GM18499 (cell line): ENCODE results near the gene NFILZ.

ENCODE experiments used
- ATAC-seq: cut with Tn5 transposase; IDR thresholded peaks from one replicate; pipeline ENCODE4 v1.9.1; 2021; ENCODE audit warnings: moderate number of reproducible peaks; ENCODE audit not compliant: insufficient read depth, unreplicated experiment

Gene NFILZ

DNA sequence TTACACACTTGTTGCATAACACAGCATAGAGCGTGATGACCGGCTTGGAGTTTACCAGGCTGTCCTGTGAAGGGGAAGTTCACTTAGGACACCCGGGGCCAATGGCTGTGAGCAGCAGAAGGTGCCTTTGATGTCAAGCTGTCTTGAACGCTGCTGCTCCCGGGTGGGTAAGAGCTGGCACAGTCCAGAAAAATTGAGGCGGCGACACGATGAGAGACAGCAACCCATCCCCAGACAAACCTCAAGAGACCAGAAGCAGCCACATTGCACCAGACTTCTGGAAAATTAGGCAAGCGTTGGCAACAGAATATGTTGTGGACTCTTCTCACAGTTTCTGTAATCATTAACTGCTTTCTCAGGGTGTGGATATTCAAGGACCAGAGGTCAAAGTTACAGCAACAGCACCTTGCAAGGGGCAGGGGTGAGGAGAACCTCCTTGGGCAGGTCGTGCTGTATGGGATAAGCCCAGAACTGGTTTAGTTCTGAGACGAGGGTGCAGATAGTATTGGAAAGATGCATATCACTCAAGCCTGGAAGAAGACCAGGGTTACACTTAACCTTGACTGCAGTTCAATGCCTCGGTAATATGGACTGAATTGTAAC is 10.1 kb downstream of the NFILZ start:
- ATAC-seq, result no peak

DNA sequence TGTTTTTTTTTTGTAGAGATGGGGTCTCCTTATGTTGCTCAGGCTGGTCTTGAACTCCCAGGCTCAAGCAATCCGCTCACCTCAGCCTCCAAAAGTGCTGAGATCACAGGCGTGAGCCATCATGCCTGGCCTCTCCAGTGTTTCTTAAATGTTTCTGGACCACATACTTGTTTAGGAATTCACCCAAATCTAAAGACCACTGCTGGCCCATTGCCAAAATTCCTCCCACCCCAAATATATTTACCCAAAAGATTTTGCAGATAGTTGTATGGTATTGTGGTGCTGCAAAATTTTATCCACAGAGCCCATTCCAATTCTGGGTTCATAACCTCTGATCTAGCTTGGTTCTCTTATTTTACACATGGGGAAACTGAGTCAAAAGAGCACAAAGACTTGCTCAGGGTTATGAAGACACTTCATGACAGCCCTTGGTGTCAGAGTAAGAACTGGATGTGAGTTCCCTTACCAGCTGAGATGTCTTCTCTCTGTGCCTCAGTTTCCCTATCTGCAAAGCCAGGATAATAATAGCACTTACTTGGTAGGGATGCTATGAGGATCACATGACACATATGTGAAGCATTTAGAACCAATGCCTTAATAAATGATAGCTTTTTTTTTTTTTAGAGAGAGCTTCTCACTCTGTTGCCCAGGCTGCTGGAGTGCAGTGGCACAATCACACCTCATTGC is 10.9 kb downstream of the NFILZ start:
- no peak for ATAC-seq

DNA sequence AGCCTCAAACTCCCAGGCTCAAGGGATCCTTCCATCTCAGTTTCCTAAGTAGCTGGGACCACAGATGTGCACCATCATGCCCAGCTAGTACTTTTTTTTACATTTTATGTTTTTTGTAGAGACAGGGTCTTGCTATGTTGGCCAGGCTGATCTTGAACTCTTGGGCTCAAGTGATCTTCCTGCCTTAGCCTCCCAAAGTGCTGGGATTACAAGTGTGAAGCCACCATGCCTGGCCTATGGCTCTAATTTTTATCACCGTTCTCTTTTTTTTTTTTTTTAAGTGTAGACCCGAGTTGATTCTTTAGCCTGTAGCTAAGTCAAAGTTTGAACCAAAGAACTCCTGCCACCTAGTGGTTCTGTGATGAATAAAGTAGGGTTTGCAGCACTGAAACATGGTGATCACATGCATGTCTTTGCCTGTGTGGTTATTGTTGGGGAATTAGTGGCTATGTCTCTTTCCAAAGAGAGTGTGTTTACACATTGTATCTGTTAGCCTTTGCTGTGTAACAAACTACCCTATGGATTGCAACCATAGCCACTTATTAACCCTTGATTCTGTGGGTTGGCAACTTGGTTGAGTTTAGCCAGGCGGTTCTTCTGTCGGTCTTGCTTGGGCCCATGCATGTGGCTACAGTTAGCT is 11.6 kb downstream of the NFILZ start:
- ATAC-seq, result no peak

DNA sequence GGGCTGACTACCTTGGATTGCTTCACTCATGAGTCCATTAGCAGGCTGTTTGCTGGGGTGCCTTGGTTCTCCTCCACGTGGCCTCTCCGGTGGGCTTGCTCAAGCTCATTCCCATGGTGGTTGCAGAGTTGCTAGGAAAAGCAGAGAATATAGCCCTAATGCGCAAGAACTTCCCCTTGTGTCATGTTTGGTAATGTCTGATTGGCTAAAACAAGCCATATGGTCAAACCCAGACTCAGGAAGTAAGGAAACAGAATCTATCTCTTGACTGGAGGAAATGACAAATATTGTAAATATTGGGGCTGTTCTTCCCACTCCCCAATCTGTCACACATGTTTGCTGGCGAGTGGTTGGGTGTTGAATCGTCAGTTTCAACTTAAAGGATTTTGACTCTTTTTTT is 12.1 kb downstream of the NFILZ start:
- ATAC-seq, result no peak

DNA sequence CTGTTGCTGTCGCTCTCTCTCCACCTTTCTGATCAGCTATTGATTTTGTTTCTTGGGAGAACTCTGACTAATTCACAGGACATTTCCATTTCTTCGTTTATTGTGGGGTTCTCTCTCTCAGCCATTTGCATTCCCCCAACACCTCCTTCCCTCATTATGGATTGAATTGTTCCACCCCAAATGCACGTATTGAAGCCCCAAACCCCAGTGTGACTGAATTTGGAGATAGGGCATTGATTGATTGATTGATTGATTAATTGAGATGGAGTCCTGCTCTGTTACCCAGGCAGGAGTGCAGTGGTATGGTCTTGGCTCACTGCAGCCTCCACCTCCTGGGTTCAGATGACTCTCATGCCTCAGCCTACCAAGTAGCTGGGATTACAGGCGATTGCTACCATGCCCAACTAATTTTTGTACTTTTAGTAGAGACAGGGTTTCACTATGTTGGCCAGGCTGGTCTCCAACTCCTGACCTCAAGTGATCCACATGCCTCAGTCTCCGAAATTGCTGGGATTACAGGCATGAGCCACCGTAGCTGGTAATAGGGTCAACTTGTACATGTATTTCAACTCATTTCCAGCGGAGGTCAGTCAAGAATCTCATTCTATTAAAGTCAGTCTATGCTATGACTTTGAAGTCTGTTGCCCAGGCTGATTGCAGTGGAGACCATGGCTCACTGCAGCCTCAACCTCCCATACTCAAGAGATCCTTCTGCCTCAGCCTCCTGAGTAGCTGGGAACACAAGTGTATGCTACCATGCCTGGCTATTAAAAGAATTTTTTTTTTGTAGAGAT is 13.6 kb downstream of the NFILZ start:
- ATAC-seq, result no peak

DNA sequence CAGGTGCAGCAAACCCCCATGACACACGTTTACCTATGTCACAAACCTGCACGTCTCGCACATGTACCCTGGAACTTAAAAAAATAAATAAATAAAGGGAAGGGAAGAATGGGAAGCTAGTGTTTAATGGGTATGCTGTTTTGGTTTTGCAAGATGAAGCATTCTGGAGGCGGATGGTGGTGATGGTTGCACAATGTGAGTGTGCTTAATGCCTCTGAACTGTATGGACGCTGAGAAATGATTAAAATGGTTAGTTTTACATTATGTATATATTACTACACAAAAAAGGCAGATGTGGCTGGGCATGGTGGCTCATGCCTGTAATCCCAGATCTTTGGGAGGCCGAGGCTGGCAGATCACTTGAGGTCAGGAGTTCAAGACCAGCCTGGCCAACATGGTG is 17.8 kb downstream of the NFILZ start:
- no peak for ATAC-seq

DNA sequence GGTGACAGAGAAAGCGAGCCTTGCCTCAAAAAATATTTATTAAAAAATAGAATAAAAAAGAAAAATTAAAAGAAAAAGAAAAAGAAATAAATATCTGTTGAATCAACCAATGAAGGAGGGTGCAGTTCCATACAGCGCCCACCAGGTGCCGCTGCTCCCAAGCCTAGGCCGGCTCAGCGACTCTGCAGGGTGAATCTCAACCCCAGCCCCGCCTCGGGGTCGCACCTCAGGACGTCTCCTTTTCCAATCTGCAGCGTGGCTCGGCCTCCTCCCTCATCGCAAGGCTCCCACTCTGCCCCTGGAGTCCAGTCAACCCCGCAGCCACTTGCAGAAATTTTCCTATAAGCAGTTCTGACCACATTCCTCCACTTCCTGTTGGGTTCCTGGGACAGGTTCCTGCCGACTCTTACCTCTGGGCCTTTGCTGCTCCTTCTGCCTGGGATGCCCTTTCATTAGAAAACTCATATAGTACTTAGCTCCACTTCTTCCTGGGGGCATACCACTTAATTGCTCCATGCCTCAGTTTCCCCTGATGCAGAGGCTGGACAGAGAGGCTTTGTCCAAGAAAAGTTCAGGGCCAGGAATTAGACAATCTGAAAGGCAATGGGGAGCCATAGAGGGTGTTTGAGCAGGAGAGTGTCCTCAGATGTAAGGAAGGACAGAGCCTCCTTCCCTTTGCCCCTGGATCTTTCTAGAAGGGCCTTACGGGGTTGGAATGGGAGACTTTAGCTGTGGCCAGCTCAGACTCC is 24.3 kb downstream of the NFILZ start:
- ATAC-seq, result no peak

DNA sequence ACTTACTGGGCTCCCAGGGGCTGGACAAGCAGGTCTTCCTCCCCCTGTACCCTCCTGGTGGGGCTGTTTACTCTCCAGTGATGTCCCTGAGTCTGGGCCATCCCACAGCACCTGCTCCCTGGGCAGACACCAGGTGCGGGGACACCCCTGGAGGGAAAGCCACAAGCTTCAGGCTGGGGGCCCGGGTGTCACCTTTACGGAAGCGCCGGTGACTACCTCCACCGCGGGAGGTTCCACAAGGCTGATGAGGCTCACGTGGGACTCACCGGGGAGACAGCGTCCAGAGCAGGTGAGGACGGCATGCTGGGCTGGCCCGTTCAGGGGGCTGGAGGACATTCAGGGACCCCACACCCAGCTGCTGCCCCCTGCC is 24.9 kb downstream of the NFILZ start:
- no peak for ATAC-seq

DNA sequence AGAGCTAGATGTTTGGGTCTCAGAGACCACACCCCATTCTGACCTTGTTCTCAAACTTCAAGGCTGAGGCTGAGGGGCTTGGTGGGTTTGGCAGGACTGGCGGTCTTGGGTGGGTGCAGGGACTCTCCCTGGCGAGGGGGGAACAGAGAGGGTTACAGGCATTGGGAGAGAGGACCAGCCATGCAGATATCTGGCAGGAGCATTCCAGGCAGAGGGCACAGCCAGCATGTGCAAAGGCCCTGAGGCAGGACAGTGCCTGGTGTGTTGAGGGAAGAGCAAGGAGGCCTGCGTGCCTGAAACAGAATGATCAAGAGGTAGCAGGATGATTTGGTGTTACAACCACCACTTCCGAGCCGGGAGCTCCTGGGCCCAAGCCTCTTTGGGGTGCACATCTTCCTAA is 27.4 kb downstream of the NFILZ start:
- ATAC-seq, result no peak

DNA sequence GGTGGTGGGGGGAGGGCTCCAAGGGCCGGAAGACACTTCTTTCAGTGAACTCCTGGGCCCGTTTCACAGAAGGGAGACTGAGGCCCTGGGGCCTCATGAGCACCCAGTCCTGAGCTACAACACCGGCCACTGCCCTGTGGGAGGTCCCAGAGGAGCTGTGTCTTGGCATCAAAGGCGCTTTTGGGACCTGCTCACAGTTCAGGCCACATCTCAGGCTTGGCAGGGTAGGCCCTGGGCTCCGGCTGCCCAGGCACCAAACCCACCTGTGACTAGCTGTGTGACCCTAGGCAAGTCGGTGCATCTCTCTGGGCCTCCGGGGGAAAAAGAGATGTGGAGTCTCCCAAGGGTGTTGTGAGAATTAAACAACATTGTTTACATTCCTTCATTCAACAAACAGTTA is 29.5 kb downstream of the NFILZ start:
- ATAC-seq, result no peak

DNA sequence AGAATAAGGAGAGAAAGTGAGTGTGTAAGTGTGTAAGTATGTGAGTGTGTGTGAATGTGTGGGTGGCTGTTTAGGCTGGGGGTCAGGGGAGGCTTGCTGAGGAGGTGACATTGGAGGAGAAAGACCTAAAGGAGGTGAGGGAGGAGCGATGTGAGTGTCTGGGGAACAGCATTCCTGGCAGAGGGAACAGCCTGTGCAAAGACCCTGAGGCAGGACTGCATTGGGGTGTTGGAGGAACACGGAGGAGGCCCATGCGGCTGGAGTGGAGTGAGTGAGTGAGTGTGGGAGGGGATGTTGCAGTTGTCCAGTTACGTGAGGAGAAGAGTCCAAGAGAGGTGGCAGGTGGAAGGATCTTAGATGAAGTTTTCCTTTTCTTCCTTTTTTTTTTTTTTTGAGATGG is 31.8 kb downstream of the NFILZ start:
- no peak for ATAC-seq

DNA sequence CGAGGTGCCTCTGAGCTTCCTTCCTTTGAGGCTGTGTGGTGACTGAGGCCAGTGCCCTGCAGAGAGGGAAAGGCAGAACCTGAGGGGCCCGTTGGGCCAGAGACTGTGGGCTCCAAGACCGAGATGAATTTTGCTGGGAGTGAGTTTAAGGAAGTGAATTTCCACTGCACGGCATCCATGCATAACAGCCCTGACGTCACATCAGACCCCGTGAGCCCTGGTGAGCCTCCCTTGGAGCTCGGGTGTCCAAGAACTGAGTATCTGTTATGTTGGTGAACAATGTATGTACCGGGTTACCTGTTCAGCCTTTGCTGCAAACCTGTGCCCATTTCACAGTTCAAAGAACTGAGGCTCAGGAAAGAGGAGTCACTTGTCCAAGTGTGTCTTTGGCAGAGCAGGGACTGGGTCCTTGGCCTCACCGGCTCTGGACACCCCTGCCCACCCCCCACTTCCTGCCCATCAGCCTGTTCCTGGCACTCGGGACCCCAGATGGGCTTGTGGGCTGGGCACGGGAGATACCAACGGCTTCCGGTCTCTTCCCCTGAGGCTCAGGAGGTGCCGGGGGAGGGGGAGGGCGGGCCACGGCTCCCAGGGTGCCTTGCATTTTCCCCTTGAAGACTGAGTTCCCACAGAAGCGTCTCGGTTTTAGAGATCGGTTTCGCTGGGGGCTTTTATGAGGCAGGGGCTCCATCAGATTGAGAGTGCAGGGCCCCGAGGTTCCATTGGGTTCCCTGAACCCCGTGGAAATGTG is 33.7 kb downstream of the NFILZ start:
- no peak for ATAC-seq

DNA sequence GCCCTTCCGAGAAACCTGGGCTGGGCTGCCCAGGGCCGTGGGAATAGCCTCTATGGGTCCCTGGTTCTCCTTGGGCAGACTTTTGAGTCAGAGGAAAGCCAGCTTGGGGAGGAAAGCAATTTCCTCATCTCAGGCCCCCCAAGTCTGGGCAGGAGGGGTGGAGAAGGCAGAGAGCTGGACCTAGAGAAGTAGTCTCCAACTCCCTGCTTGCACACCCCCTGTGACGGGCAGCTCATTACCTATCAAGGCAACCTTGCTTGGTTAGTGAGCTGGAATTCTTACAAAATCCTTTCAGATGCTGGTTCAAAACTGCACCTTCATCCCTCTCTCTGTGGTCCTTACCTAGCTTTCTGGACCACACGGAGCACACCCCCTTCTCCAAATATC is 34.2 kb downstream of the NFILZ start:
- ATAC-seq, result no peak

DNA sequence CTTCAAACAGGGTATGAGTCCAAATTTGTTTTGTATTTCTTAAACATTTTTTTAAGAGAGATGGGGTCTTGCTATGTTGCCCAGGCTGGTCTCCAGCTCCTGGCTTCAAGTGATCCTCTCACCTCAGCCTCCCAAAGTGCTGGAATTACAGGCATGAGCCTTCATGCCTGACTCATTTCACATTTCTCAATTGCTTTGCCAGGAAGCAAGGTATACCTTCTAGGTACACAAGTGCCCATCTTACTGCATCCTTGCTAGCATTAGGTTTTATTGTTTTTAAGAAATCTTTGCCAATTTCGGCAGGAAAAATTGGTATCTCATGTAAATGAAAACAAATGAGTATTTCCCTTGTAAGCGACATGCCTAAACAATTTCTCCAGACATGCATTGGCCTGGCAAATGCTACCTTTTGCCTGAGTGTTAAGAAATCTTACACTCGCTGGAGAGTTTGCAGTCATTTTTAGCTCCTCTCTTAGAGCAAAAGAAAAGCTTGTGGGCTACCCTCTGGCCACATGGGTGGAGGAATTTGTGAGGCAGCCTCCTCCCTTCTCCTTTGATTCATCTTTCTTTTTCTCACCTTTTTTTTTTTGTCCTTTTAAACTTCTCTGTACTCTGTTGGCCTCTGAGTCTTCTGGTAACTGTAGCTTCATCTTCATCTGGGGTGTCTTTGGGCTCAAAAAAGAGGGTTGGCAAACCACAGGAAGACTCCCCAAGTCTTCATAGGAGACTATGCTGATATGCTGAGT is 35.2 kb downstream of the NFILZ start:
- no peak for ATAC-seq

DNA sequence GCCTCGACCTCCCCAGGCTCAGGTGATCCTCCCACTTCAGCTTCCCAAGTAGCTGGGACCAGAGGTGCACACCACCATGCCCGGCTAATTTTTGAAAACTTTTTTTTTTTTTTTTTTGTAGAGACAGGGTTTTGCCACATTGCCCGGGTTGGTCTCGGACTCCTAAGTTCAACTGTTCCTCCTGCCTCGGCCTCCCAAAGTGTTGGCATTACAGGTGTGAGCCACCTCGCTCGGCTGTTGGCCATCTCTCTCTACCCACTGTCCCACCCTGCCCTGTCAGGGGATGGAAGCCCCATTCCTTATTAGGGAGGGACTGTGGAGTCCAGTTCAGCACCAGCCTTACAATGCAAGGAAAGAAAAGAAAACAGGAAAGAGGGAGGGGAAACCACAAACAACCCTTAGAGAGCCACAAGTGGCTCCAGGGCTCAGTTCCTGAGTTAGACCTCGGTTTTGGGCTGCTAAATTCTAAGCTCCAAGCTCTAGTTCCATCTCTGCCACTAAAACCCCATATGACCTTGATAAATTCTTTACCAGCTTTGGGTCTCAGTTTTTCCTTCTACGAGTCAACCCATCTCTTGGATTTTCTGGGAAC is 36.5 kb downstream of the NFILZ start:
- no peak for ATAC-seq

DNA sequence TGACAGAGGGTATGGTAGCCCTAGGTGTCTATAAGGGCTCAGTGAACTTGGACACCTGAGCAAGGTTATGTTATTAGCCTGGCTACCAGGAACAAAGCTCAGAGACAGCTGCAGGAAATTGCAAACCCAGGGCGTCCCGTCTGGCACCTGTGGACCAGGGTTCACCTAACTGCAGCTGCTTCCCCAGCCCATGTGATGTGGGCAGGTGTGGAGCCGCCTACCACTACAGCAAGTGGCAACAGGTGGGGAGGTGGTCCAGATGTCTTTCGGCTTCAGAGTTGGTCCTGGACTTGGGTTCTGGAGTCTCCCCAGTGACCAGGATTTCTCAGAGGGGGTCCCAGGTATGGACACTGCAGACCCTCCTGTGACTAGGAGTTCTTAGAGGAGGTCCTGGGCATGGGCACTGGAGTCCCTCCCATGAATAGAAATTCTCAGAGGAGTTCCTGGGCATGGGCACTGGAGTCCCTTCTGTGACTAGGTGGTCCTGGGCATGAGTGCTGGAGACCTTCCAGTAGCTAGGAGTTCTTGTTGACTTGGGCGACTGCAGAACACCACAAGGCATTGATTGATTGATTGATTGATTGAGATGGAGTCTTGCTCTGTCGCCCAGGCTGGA is 43.0 kb downstream of the NFILZ start:
- ATAC-seq, result no peak

DNA sequence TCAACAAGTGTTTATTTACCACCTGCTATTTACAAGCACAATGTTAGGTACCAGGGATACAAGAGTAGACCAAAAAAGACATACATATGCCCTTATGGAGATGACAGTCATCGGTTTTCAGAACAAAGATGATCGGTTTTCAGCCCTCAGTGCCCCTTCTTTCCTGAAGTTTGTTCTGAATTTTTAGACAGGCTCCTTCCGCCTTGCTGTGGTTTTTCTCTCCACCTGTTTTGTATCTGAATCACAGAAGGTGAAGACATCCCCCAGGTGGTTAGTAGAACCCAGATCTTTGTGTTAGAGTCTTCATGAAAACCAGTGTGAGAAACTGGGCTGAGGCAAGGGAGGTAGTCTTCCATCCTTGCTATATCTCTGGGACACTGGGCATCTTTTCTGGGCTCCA is 44.6 kb downstream of the NFILZ start:
- ATAC-seq, result no peak

DNA sequence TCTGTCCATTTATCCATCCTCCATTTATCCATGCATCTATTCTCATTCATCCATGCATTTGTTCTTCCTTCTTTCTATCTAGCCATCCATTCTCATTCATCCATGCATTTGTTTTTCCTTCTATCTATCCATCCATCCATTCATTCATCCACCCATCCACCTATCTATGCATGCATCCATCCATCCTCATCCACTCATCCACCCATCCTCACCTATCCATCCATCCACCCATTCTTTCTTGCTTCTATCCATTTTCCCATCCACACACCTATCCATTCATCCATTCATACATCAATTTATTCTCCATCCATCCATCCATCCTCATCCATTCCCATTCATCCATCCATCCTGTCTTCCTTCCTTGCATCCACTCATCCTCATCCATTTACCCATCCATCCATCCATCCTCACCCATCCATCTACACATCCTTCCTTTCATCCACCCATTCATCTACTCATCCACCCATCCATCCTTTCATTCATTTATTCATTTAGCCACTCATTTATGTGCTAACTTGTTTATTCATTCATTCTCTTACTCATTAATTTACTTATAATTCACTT is 47.9 kb downstream of the NFILZ start:
- no peak for ATAC-seq
